GM10266 (cell line): ENCODE results near the gene HTR3A.

Experiments
- DNase-seq: peaks from one replicate; pipeline ENCODE4 v3.0.0; 2012; ENCODE audit errors: extremely low spot score
- TF ChIP-seq, protein P1 (sequence below): IDR thresholded peaks from 2 replicates; pipeline ENCODE4 v1.5.1; 2012; ENCODE audit warnings: mild to moderate bottlenecking, low read depth; ENCODE audit not compliant: control insufficient read depth, insufficient read depth; ENCODE audit errors: missing control alignments

Gene HTR3A

DNA sequence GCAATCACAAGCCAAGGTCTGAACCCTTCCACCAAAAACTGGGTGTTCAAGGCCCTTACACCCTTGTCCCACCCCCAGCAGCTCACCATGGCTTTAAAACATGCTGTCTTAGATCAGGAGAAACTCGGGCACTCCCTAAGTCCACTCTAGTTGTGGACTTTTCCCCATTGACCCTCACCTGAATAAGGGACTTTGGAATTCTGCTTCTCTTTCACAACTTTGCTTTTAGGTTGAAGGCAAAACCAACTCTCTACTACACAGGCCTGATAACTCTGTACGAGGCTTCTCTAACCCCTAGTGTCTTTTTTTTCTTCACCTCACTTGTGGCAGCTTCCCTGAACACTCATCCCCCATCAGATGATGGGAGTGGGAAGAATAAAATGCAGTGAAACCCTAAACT lies 15.0 kb downstream of the HTR3A start:
- TF ChIP-seq, protein P1, sequence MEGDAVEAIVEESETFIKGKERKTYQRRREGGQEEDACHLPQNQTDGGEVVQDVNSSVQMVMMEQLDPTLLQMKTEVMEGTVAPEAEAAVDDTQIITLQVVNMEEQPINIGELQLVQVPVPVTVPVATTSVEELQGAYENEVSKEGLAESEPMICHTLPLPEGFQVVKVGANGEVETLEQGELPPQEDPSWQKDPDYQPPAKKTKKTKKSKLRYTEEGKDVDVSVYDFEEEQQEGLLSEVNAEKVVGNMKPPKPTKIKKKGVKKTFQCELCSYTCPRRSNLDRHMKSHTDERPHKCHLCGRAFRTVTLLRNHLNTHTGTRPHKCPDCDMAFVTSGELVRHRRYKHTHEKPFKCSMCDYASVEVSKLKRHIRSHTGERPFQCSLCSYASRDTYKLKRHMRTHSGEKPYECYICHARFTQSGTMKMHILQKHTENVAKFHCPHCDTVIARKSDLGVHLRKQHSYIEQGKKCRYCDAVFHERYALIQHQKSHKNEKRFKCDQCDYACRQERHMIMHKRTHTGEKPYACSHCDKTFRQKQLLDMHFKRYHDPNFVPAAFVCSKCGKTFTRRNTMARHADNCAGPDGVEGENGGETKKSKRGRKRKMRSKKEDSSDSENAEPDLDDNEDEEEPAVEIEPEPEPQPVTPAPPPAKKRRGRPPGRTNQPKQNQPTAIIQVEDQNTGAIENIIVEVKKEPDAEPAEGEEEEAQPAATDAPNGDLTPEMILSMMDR, result no peak
- DNase-seq, result no peak

DNA sequence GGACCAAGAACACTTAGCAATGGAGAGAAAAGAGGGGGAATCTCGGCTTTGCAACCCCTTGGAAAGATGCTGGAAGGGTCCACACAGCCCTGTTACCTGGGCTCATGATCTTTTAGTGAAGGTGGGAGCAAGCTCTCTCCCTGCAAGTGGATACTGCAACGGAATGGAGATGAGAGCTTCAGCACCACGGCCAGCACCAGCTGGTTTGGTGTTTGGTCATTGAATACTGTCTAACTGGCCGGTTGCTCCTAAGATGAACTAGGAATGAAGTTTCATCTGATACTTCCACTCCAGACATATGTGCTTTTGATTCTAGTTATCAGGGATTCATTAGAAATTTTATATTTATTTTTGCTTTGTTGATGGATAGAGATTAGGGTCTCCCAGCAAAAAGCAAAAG lies 16.3 kb downstream of the HTR3A start:
- TF ChIP-seq, protein P1, result no peak
- DNase-seq, result no peak

DNA sequence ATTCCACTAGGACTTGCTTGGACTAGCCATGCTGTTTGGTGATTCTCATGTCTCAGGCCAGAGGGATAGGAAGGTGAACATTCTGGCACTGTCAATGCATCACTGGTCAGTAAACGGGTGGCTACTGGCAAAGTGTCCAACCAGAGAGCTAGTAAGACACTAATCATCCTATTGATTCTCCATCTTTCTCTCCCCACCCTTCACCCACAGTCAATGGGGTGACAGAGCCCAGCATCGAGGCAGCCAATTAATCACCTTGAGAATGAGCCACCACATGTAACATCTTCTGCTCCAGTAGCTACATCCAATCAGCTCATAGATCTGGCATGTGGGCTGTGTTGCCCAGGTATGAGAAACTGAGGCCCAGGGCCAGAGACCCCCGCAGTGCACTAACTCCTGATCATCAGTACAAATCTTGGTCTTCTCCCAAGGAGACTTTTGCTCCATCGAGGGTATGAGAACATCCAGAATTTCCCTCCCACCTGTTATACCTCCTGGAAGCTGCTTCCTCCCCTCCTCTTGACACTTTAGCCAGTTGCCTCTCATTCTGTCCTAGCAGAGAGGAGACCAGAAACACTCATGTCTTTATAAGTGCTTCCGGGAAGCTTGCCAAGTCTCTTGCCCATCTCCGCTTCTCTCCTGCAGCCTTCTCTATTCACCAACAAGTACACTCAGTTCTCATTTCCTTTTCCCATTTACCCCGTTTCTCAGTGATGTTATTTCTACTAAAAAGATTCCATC lies 17.0 kb downstream of the HTR3A start:
- DNase-seq, result no peak

DNA sequence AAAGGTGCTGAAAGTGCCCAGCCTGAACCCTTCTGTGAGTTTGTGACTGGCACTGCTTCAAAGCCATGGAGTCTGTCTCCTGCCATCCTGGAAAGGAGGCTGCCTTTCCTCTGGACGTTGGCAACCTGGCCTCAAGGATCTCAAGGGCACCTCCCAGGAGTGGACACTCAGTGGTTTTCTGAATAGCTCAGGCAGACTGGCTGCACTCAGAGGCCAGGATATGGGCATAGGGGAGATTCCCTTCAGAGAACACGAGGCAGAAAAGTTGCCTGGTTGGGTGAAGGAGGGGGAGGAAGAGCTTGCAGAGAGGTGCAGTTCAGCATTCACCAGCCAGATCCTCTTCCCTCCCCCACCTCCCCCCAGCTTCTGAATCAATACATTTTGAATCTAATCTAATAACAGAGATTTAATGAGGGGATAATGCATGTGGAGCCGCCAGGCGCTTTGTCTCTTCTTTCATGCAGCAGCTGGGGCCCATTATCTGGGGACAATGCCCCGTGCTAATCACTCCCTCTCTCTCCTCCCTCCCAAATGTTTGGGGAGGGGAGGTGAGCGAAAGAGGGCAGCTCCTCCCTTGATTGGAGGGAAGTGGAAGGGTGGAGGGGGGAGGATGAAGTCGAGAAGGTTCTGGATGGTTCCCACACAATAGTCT lies 17.7 kb downstream of the HTR3A start:
- TF ChIP-seq, protein P1, result no peak
- DNase-seq, result no peak

More for the DNA sequence above, 17.0 kb downstream of the HTR3A start:
- TF ChIP-seq, protein P1, result no peak

DNA sequence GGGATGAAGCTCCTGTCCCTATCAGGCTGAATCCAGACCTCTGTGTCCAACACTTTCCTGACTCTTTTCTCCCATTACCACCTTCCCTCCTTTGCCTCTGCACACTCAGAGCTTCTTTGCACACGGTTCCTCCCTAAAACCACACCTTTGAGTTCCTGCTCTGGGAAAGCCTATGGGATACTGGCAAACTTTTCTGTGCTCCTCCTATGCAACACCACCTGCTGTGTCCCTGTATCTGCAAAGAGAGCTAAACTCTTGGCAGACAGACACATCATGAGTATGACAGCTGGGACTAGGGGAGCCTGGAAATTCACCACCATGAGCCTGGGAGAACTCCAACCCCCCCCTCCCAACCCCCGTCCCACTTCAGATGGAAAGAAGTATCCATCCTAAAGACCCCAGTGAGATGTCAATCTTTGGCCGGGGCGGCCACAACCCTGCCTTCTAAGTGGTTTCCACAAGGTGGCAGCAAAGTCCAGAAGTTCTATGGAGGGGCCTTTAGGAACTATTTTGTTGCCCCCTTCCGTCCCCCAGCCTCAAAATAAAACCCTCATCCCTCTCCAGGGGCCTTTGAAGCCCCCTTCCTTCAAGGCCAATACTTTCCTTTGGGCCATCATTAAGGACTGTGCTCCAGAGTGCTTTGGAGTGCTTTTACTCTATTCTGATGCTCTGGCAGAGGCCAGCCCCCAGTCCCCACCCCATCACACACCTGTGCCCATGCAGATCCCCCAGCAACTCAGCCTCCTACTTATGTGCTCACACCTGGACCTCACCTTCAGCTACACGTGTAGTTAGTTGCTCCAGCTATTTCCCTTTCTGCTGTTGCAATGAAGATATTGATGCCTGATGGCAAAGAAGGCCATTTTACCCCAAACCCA lies 19.4 kb downstream of the HTR3A start:
- peak; percentile 45 for DNase-seq

DNA sequence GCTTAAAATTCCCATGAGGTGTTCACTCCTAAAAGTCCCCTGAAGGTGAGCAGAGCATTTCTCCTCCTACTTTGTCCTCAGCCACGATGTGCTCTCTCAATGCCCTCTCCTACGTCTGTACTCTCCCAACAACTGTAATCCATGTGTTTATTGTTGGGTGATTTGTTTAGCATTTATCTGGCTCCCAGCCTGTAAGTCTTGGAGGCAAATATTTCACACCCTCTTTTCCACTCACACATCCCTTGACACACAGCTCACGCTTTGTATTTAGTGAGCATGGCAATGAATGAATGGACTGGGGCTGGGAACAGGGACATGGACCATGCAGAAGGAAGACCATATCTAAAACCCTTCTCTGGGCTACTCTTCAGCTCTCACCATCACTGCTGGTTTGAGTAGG lies 22.6 kb downstream of the HTR3A start:
- TF ChIP-seq, protein P1, result no peak
- no peak for DNase-seq

More for the DNA sequence above, 19.4 kb downstream of the HTR3A start:
- TF ChIP-seq, protein P1, result peak; percentile 59
